GM23338 (cell line): ENCODE data around the gene LRMDA.

ENCODE experiments used
- CREB1 ChIP-seq: fragments of 250-450 bp; sonication (Bioruptor Pico); IDR thresholded peaks from 2 replicates; pipeline ENCODE4 v1.5.0; 2020; ENCODE audit warnings: low read depth, mild to moderate bottlenecking, moderate library complexity
- POLR2AphosphoS5 ChIP-seq: IDR thresholded peaks from 2 replicates; pipeline ENCODE4 v1.6.1; 2016; ENCODE audit warnings: antibody characterized with exemption, low read depth
- TF ChIP-seq, protein P1 (sequence below), 2 experiments: fragments of 200-600 bp in 1 of 2; sonication (generic) in 1 of 2; conservative IDR thresholded peaks; 2 replicates each; pipeline versions ENCODE4 v1.5.1 to v1.6.1; 2016 to 2017; ENCODE audit warnings: antibody characterized with exemption in 2 of 2, low read depth in 2 of 2, mild to moderate bottlenecking in 2 of 2, moderate library complexity in 1 of 2
- TF ChIP-seq, protein P2 (sequence below): IDR thresholded peaks from 2 replicates; pipeline ENCODE4 v1.6.1; 2016; ENCODE audit warnings: antibody characterized with exemption

DNA sequence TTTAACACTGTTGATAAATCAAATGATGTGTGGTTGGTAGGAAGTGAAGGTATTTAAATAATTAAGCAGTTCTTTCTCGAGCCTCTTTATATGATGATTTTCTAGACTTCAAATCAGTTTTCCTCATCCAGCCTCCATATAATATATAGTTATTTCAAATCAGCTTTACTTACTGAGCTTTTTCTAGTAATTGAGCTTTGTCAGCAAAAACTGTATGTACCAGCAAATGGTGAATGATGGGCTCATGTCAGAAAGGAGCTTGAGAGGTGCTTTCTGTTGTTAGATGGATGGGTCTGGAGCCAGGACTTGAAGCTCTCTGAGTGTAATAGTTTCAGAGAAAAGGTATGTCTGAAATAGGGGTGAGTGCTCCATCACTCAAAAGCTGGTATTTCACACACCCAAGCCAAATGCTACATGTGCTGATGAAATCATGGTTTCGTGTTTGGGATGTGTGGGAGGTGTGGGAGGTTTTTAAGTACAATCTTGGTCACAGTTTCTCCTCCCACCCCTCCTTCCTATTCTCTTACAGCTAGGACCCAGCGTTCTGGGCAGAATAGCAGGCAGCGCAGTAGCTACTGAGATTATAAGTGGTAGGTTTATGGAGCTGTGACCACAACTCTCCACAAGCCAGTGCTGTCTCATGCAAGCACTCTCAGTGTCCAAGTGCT is 55.8 kb downstream of the LRMDA start:
- TF ChIP-seq POLR2AphosphoS5 (no peak), CREB1 (CRISPR knock-in tag) (no peak)
- TF ChIP-seq, protein P1, sequence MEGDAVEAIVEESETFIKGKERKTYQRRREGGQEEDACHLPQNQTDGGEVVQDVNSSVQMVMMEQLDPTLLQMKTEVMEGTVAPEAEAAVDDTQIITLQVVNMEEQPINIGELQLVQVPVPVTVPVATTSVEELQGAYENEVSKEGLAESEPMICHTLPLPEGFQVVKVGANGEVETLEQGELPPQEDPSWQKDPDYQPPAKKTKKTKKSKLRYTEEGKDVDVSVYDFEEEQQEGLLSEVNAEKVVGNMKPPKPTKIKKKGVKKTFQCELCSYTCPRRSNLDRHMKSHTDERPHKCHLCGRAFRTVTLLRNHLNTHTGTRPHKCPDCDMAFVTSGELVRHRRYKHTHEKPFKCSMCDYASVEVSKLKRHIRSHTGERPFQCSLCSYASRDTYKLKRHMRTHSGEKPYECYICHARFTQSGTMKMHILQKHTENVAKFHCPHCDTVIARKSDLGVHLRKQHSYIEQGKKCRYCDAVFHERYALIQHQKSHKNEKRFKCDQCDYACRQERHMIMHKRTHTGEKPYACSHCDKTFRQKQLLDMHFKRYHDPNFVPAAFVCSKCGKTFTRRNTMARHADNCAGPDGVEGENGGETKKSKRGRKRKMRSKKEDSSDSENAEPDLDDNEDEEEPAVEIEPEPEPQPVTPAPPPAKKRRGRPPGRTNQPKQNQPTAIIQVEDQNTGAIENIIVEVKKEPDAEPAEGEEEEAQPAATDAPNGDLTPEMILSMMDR (conservative IDR thresholded peaks at IDR 0.05; ENCODE audit: low read depth in 2 of 2) = no peak
- TF ChIP-seq, protein P2, sequence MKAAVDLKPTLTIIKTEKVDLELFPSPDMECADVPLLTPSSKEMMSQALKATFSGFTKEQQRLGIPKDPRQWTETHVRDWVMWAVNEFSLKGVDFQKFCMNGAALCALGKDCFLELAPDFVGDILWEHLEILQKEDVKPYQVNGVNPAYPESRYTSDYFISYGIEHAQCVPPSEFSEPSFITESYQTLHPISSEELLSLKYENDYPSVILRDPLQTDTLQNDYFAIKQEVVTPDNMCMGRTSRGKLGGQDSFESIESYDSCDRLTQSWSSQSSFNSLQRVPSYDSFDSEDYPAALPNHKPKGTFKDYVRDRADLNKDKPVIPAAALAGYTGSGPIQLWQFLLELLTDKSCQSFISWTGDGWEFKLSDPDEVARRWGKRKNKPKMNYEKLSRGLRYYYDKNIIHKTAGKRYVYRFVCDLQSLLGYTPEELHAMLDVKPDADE = no peak
